PC-3 (cell line): ENCODE results near the gene GFER. TPM values are rescaled to one million over a fixed set of nuclear protein-coding genes. Genes with fewer than 3 reads are reported as not detected.

Experiments used
- ATAC-seq: fragments of 200-7000 bp; cut with Tn5 transposase; 2 replicates; pipeline ENCODE4 v1.9.1; 2020; ENCODE audit warnings: mild to moderate bottlenecking, moderate library complexity
- BruUV-seq: library from RNA; stranded (reverse); fragments of 400-500 nt; replicated peaks from 2 replicates; lab custom pipeline; 2021; lab: Mats Ljungman, UMichigan
- CTCF ChIA-PET: fragments of 300-600 bp; sonication (Branson Sonifier 250); formaldehyde crosslinking; loops from one replicate; lab custom pipeline; 2022; ENCODE audit warnings: antibody characterized with exemption; lab: Charles Lee
- POLR2A ChIA-PET: fragments of 300-600 bp; sonication (Branson Sonifier 250); formaldehyde crosslinking; loops from one replicate; lab custom pipeline; 2022; ENCODE audit warnings: antibody characterized with exemption; ENCODE audit not compliant: unreplicated experiment; lab: Charles Lee
- DNase-seq: peaks from one replicate; pipeline ENCODE4 v3.0.0-alpha.2; 2015
- H2AFZ ChIP-seq: fragments of 300-600 bp; sonication (generic); 2 replicates; pipeline ENCODE4 v1.6.0; 2016; ENCODE audit warnings: antibody characterized with exemption, low read length
- H3F3A ChIP-seq: fragments of 300-600 bp; sonication (generic); one replicate; pipeline ENCODE4 v1.6.0; 2017; ENCODE audit warnings: antibody characterized with exemption, low read length, control low read depth, mild to moderate bottlenecking; ENCODE audit not compliant: unreplicated experiment
- H3K27ac ChIP-seq: fragments of 300-600 bp; sonication (generic); 2 replicates; pipeline ENCODE4 v1.5.1; 2016; ENCODE audit warnings: mild to moderate bottlenecking, low read length
- H3K27me3 ChIP-seq: fragments of 300-600 bp; sonication (generic); 2 replicates; pipeline ENCODE4 v1.6.1; 2016; ENCODE audit warnings: low read length, mixed read lengths
- H3K36me3 ChIP-seq: fragments of 300-600 bp; sonication (generic); 2 replicates; pipeline ENCODE4 v1.6.1; 2016; ENCODE audit warnings: low read depth, mixed run types, low read length, mixed read lengths
- H3K4me1 ChIP-seq: fragments of 300-600 bp; sonication (generic); 2 replicates; pipeline ENCODE4 v1.5.1; 2016; ENCODE audit warnings: low read length; ENCODE audit not compliant: insufficient read depth
- H3K4me2 ChIP-seq: fragments of 300-600 bp; sonication (generic); 2 replicates; pipeline ENCODE4 v1.6.0; 2016; ENCODE audit warnings: low read length
- H3K4me3 ChIP-seq: fragments of 300-600 bp; sonication (generic); 2 replicates; pipeline ENCODE4 v1.5.1; 2016; ENCODE audit warnings: mild to moderate bottlenecking, low read length, mixed read lengths
- H3K79me2 ChIP-seq: fragments of 300-600 bp; sonication (generic); 2 replicates; pipeline ENCODE4 v1.6.1; 2017; ENCODE audit warnings: low read length, mixed read lengths
- H3K9ac ChIP-seq: fragments of 300-600 bp; sonication (generic); 2 replicates; pipeline ENCODE4 v1.6.0; 2016; ENCODE audit warnings: mild to moderate bottlenecking, low read length
- H3K9me2 ChIP-seq: fragments of 300-600 bp; sonication (generic); replicated peaks from 2 replicates; pipeline ENCODE4 v1.6.1; 2016; ENCODE audit warnings: mixed run types, low read length, mixed read lengths
- H3K9me3 ChIP-seq: fragments of 300-600 bp; sonication (generic); 2 replicates; pipeline ENCODE4 v1.6.1; 2016; ENCODE audit warnings: low read length, mixed read lengths
- H4K20me1 ChIP-seq: fragments of 300-600 bp; sonication (generic); 2 replicates; pipeline ENCODE4 v1.6.1; 2016; ENCODE audit warnings: low read length, mixed read lengths
- EZH2 ChIP-seq: fragments of 300-600 bp; sonication (generic); IDR thresholded peaks from one replicate; pipeline ENCODE4 v1.6.1; 2017; ENCODE audit warnings: antibody characterized with exemption, mild to moderate bottlenecking, low read length; ENCODE audit not compliant: unreplicated experiment
- EZH2phosphoT487 ChIP-seq: fragments of 300-600 bp; sonication (generic); IDR thresholded peaks from 2 replicates; pipeline ENCODE4 v1.6.1; 2018; ENCODE audit warnings: mild to moderate bottlenecking, antibody characterized with exemption, low read length, borderline replicate concordance
- intact Hi-C: fragments of 100-400 bp; cut with micrococcal nuclease; formaldehyde crosslinking; loops from 2 replicates; pipeline ENCODE4 v1.9.0; 2023
- total RNA-seq: library from RNA; depleted of rRNA; stranded (reverse); fragments of >200 nt; gene quantifications from 2 replicates; pipeline ENCODE4 v1.2.3, GENCODE V29; 2014
- TF ChIP-seq, protein P1 (sequence below): fragments of 300-600 bp; sonication (generic); conservative IDR thresholded peaks from 2 replicates; pipeline ENCODE4 v1.5.1; 2017; ENCODE audit warnings: antibody characterized with exemption, low read depth, mild to moderate bottlenecking, low read length

GFER gene
- total RNA-seq, 1 experiment from 2014 or later: 66.8 TPM

DNA sequence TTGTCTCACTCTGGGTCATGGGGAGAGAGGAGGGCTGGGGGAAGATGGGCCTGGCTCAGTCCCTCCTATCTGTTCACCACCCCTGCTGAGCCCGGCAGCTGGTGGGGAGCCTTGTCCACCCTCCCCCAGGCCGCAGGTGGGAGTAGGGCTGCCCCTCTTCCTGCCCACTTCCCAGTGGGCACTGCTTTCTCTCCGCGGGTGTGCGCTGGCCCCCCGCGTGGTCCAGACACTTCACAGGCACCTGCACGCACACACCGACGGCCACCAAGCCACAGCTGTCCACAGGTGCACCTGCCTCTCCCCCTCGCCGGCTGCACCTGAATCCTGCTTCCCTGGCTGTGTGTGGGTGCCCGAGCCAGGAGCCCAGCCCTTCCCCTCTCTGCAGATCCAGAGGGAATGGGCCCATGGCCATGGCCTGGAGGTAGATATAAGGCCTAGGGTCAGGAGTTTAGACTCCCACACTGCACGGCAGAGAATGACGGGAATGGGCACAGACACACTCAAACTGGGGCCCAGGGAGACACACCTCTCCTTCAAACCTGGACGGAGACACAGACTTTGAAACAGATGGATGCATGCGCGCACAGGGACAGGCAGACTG lies 44.7 kb downstream of the GFER start:
- H4K20me1 ChIP-seq: no peaks in the 10 kb centered on the region
- no peak for DNase-seq
- no peaks in the 10 kb centered on the region for H3K9me2 ChIP-seq
- peak overlapping the region; percentile 99 for H3K4me2 ChIP-seq
- H3K27me3 ChIP-seq: no peaks in the 10 kb centered on the region
- no TSS peak for BruUV-seq
- H3K36me3 ChIP-seq: no peaks in the 10 kb centered on the region
- TF ChIP-seq, protein P1, sequence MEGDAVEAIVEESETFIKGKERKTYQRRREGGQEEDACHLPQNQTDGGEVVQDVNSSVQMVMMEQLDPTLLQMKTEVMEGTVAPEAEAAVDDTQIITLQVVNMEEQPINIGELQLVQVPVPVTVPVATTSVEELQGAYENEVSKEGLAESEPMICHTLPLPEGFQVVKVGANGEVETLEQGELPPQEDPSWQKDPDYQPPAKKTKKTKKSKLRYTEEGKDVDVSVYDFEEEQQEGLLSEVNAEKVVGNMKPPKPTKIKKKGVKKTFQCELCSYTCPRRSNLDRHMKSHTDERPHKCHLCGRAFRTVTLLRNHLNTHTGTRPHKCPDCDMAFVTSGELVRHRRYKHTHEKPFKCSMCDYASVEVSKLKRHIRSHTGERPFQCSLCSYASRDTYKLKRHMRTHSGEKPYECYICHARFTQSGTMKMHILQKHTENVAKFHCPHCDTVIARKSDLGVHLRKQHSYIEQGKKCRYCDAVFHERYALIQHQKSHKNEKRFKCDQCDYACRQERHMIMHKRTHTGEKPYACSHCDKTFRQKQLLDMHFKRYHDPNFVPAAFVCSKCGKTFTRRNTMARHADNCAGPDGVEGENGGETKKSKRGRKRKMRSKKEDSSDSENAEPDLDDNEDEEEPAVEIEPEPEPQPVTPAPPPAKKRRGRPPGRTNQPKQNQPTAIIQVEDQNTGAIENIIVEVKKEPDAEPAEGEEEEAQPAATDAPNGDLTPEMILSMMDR: no peak
- TF ChIP-seq EZH2phosphoT487 (no peak), EZH2 (no peak)
- H3K79me2 ChIP-seq: peaks cover 36% of the 10 kb centered on the region
- POLR2A ChIA-PET: no interaction called here
- H3K9me3 ChIP-seq: no peaks in the 10 kb centered on the region
- H3K4me1 ChIP-seq: peaks cover 27% of the 10 kb centered on the region
- peak overlapping the region; percentile 87 for H3K4me3 ChIP-seq
- intact Hi-C loops: no loop called here
- ATAC-seq: no peak
- H3K9ac ChIP-seq: no peak overlapping the region
- CTCF ChIA-PET: no interaction called here
- H3K27ac ChIP-seq: no peak overlapping the region
- no peak overlapping the region for H2AFZ ChIP-seq
- no peaks in the 10 kb centered on the region for H3F3A ChIP-seq

- ATAC-seq: no peak
These were observed 45.4 kb downstream of the GFER start for GRCh38 chr16:2029350-2029749.

DNA sequence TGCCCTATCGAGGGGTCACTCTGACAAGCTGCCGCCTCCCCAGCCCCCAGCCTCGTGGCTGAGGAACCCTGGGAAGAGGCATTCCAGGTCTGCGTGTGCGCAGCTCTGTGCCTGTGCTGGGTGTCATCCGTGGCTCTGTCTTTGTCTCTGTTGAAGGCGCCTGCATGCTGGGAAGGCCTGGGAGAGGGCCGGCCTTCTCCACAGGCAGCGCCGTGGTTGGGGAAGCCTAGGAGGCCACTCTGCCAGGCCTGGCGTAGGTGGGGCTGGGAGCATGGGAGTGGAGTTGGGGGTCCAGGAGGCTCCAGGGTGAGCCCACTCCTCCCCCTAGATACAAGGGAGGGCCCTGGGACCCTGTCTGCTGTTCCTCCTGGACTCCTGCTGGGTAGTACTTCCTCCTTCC lies 46.0 kb downstream of the GFER start:
- no peaks in the 10 kb centered on the region for H4K20me1 ChIP-seq
- H3K27ac ChIP-seq: no peak overlapping the region
- peaks cover 37% of the 10 kb centered on the region for H3K4me1 ChIP-seq
- no TSS peak for BruUV-seq
- H3K27me3 ChIP-seq: no peaks in the 10 kb centered on the region
- TF ChIP-seq EZH2phosphoT487: no peak
- H3K36me3 ChIP-seq: no peaks in the 10 kb centered on the region
- no peak for ATAC-seq
- no peaks in the 10 kb centered on the region for H3K9me3 ChIP-seq
- DNase-seq: no peak
- no peak overlapping the region for H3K4me3 ChIP-seq
- H3F3A ChIP-seq: no peaks in the 10 kb centered on the region
- POLR2A ChIA-PET: interaction anchor here (0.6 kb wide), 1 partner anchor 204 kb away, joined by 3 read pairs; no protein-coding TSS in a partner anchor
- H3K4me2 ChIP-seq: no peak overlapping the region
- no peaks in the 10 kb centered on the region for H3K9me2 ChIP-seq
- H2AFZ ChIP-seq: no peak overlapping the region
- H3K79me2 ChIP-seq: peaks cover 47% of the 10 kb centered on the region
- no peak overlapping the region for H3K9ac ChIP-seq
- CTCF ChIA-PET: no interaction called here
- intact Hi-C loops: no loop called here

More at GRCh38 chr16:2029350-2029749, 45.4 kb downstream of the GFER start:
- H3K79me2 ChIP-seq: peaks cover 41% of the 10 kb centered on the region
- no peak overlapping the region for H3K4me2 ChIP-seq
- H3K4me1 ChIP-seq: peaks cover 31% of the 10 kb centered on the region
- TF ChIP-seq EZH2phosphoT487: no peak
- no peak for TF ChIP-seq EZH2
- TF ChIP-seq, protein P1: no peak
- no peaks in the 10 kb centered on the region for H3F3A ChIP-seq
- no peak overlapping the region for H2AFZ ChIP-seq
- BruUV-seq: no TSS peak
- DNase-seq: no peak
- H3K27me3 ChIP-seq: no peaks in the 10 kb centered on the region
- CTCF ChIA-PET: no interaction called here
- no peak overlapping the region for H3K27ac ChIP-seq
- no peak overlapping the region for H3K9ac ChIP-seq
- POLR2A ChIA-PET: interaction anchor here (0.6 kb wide), 1 partner anchor 203 kb away, joined by 3 read pairs; no protein-coding TSS in a partner anchor
- H3K9me2 ChIP-seq: no peaks in the 10 kb centered on the region
- no peaks in the 10 kb centered on the region for H3K9me3 ChIP-seq
- intact Hi-C loops: no loop called here
- no peaks in the 10 kb centered on the region for H3K36me3 ChIP-seq
- H4K20me1 ChIP-seq: no peaks in the 10 kb centered on the region
- no peak overlapping the region for H3K4me3 ChIP-seq
